ENCODE measurements around the gene PARP8.

- TF ChIP-seq CTCF (conservative IDR thresholded peaks at IDR 0.05) (no peak), ZFX (IDR thresholded peaks at IDR 0.05) (no peak)
Observed at GRCh38 chr5:50759526-50760270, 93.3 kb downstream of the PARP8 start.

Measured in C4-2B (cell line).